HL-60 (cell line): ENCODE measurements around the gene CLTB.

ENCODE experiments used
- GABPA ChIP-seq: IDR thresholded peaks from 2 replicates; pipeline ENCODE4 v1.6.1; 2012; ENCODE audit warnings: low read depth
- POLR2AphosphoS5 ChIP-seq: IDR thresholded peaks from 2 replicates; pipeline ENCODE4 v1.6.1; 2012; ENCODE audit warnings: low read depth
- SPI1 ChIP-seq: IDR thresholded peaks from 2 replicates; pipeline ENCODE4 v1.6.1; 2012; ENCODE audit warnings: low read depth, mild to moderate bottlenecking, borderline replicate concordance
- TF ChIP-seq, protein P1 (sequence below): IDR thresholded peaks from one replicate; pipeline ENCODE4 v1.5.1; 2011; ENCODE audit warnings: low read length, control low read depth, inconsistent platforms; ENCODE audit not compliant: insufficient read depth
- TF ChIP-seq, protein P2 (sequence below): IDR thresholded peaks from 2 replicates; pipeline ENCODE4 v1.6.1; 2012; ENCODE audit warnings: low read depth; ENCODE audit not compliant: insufficient replicate concordance

DNA sequence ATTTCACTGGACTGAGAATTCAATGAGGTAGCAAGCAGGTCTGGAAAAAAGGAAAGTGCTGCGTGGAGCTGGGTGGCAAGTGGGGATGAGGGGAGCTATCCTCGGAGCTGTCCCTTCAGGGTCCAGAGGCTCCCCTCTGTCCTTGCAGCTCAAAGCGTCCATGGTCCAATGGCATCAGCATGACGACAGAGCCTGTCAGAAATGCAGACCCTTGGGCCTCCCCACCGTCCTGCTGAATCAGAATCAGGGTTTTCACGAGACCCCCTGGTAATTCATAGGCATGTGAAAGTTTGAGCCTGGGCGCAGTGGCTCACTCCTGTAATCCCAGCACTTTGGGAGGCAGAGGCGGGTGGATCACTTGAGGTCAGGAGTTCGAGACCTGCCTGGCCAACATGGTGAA lies 22.2 kb downstream of the CLTB start:
- TF ChIP-seq, protein P1, sequence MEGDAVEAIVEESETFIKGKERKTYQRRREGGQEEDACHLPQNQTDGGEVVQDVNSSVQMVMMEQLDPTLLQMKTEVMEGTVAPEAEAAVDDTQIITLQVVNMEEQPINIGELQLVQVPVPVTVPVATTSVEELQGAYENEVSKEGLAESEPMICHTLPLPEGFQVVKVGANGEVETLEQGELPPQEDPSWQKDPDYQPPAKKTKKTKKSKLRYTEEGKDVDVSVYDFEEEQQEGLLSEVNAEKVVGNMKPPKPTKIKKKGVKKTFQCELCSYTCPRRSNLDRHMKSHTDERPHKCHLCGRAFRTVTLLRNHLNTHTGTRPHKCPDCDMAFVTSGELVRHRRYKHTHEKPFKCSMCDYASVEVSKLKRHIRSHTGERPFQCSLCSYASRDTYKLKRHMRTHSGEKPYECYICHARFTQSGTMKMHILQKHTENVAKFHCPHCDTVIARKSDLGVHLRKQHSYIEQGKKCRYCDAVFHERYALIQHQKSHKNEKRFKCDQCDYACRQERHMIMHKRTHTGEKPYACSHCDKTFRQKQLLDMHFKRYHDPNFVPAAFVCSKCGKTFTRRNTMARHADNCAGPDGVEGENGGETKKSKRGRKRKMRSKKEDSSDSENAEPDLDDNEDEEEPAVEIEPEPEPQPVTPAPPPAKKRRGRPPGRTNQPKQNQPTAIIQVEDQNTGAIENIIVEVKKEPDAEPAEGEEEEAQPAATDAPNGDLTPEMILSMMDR, result no peak
- no peak for TF ChIP-seq GABPA
- TF ChIP-seq SPI1, result no peak
- TF ChIP-seq POLR2AphosphoS5, result no peak
- TF ChIP-seq, protein P2, sequence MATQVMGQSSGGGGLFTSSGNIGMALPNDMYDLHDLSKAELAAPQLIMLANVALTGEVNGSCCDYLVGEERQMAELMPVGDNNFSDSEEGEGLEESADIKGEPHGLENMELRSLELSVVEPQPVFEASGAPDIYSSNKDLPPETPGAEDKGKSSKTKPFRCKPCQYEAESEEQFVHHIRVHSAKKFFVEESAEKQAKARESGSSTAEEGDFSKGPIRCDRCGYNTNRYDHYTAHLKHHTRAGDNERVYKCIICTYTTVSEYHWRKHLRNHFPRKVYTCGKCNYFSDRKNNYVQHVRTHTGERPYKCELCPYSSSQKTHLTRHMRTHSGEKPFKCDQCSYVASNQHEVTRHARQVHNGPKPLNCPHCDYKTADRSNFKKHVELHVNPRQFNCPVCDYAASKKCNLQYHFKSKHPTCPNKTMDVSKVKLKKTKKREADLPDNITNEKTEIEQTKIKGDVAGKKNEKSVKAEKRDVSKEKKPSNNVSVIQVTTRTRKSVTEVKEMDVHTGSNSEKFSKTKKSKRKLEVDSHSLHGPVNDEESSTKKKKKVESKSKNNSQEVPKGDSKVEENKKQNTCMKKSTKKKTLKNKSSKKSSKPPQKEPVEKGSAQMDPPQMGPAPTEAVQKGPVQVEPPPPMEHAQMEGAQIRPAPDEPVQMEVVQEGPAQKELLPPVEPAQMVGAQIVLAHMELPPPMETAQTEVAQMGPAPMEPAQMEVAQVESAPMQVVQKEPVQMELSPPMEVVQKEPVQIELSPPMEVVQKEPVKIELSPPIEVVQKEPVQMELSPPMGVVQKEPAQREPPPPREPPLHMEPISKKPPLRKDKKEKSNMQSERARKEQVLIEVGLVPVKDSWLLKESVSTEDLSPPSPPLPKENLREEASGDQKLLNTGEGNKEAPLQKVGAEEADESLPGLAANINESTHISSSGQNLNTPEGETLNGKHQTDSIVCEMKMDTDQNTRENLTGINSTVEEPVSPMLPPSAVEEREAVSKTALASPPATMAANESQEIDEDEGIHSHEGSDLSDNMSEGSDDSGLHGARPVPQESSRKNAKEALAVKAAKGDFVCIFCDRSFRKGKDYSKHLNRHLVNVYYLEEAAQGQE, result no peak
